Stimulated activated CD4-positive, alpha-beta T cell treated with anti-CD3 and anti-CD28 coated beads, Interleukin-1b, Interleukin-23, amount 100 ng/mL, for 1 hour (primary cell): ENCODE data around the gene BCDIN3D.

Experiments used
- DNase-seq, 2 donors: peaks; one replicate each; pipeline ENCODE4 v3.0.0-alpha.2; 2020; ENCODE audit warnings: low read depth in 2 of 2

Gene BCDIN3D

GRCh38 chr12:49796606-49797448, 46.1 kb downstream of the BCDIN3D start:
- no peak for DNase-seq

GRCh38 chr12:49796155-49796554, 46.8 kb downstream of the BCDIN3D start:
- DNase-seq, result no peak

- DNase-seq, result no peak
These were observed 47.2 kb downstream of the BCDIN3D start for GRCh38 chr12:49795654-49796105.

DNA sequence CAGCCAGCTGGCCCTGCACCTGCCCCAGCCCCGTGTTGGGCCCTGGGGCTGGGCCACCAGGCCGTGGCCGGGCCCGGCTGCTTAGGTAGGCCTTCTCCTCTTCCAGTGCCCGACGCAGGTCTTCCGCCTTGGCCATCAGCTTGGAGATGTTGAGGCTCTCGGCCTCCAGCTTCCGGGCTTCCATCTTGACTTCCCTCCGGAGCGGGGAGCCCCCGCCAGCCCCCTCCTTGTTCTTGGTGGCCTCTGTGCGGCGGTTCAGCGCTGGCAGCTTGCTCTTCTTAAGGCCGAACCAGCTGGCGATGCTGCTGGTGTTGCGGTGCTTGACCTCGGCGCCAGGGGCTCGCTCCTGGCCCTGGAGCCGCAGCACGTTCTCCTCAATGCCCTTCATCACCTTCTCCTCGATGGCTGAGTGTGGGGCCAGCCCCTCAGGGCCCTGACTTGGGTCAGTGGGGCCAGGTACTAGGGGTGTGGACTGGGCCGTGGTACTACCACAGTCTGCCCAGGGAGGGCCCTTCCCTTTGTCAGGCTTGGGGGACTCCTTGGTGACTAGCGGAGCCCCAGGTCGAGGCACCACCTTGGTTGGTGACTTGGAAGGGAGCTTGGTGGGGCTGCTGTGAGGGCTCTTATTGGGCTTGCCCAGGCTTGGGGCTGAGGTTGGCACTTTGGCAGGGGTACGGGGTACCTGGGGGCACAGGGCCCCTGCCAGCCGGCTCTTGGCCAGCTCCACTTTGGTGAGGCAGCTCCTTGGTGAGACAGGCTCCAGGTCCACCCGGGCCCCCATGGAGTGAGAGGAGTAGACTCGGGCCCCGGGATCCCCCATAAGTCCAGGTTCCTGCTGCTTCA, 47.9 kb downstream of the BCDIN3D start:
- no peak for DNase-seq

GRCh38 chr12:49794021-49794420, 48.9 kb downstream of the BCDIN3D start:
- no peak for DNase-seq

GRCh38 chr12:49793620-49794019, 49.3 kb downstream of the BCDIN3D start:
- DNase-seq, result no peak

DNA sequence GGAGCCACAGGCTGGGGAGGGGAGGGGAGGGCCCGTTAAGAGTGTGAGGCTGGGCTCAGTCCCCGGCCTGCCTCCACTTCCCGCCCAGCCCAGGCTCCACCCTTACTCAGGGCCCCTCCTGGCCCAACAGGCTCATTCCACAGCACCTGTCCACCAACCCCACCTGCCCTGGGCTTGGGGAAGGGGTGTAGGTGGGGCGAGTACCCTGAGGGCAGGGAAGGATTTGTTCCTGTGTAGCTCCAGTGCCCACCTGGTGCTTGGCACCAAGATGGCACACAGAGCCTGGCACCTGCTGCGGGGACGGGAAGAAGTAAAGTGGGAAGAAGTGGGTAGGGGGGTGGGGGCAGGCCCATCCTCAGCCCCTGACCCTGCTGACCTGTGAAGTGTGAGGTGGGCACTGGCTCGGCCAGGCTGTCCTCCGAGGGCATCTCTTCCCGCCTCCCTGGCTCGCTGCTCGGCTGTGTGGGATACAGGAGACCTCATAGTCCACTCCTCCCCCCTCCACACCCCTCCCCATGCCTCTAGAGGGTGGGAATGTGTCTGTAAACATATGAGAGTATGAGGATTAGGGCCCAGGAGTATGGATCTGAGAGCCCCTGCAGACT, 49.8 kb downstream of the BCDIN3D start:
- DNase-seq, result no peak

- DNase-seq, result no peak
These were observed 50.5 kb downstream of the BCDIN3D start for GRCh38 chr12:49792181-49792970.

- DNase-seq, result no peak
These were observed 51.2 kb downstream of the BCDIN3D start for GRCh38 chr12:49791700-49792099.

DNA sequence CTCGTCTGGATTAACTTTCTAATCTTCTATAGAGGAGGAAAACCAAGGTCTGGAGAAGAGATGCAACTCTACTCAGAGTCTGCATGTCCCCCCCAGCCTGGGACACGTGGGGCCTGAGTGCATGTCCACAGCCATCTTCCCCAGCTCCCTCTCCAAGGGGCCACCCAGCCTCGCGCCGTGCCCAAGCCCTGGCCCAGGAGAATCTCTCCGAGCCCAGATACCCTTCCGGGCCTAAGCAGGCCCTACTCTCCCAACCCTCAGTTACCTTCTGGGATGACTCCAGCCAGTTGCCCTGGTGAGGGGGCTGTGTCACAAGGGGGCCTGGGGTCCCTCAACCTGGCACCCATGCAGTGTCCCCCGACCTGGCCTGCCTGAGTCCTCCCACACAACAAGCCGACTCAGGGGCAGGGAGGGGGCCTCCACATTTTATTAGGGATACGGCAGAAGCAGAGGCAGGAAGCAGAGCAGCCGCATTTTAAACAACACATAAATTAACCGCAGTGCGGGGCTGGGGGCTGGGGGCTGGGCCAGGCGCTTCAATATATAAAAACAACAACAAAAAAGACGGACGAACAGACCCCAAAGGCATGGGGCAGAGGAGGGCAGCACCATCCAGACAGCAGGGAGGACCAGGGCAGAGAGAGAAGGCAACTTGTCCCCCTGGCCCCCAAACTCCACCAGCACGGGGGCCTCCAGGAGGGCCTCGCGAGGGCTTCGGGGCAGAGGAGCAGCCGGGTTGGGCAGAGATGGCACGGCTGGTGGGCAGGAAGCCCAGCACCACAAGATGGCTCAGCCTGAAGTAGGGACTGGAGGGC, 52.0 kb downstream of the BCDIN3D start:
- DNase-seq, result no peak

- no peak for DNase-seq
These were observed 52.9 kb downstream of the BCDIN3D start for GRCh38 chr12:49789992-49790391.

GRCh38 chr12:49787672-49788071, 55.2 kb downstream of the BCDIN3D start:
- no peak for DNase-seq
